HepG2 (cell line): ENCODE data around the gene NAT9. TPM values are rescaled to one million over a fixed set of nuclear protein-coding genes. Genes with fewer than 3 reads are reported as not detected.

Source experiments
- AHDC1 ChIP-seq: sonication (generic); formaldehyde crosslinking; IDR thresholded peaks from 2 replicates; pipeline ENCODE4 v1.5.1; 2020; ENCODE audit warnings: mild to moderate bottlenecking, missing genetic modification reagents, borderline replicate concordance
- HHEX ChIP-seq: IDR thresholded peaks from 2 replicates; pipeline ENCODE4 v1.6.1; 2016; ENCODE audit warnings: control low read depth
- HOXA5 ChIP-seq: sonication (generic); formaldehyde crosslinking; IDR thresholded peaks from 2 replicates; pipeline ENCODE4 v1.4.0; 2020; ENCODE audit warnings: missing genetic modification reagents
- IKZF5 ChIP-seq: IDR thresholded peaks from 2 replicates; pipeline ENCODE4 v1.6.1; 2018; ENCODE audit warnings: missing genetic modification reagents, mild to moderate bottlenecking, missing compliant biosample characterization
- KDM5A ChIP-seq: fragments of 200-600 bp; sonication (generic); IDR thresholded peaks from 2 replicates; pipeline ENCODE4 v1.7.0; 2018; ENCODE audit warnings: antibody characterized with exemption, mild to moderate bottlenecking, low read length, borderline replicate concordance
- KLF11 ChIP-seq: IDR thresholded peaks from 2 replicates; pipeline ENCODE4 v1.6.1; 2016; ENCODE audit warnings: missing compliant biosample characterization
- NFATC3 ChIP-seq: sonication (generic); formaldehyde crosslinking; IDR thresholded peaks from 2 replicates; pipeline ENCODE4 v1.5.1; 2020; ENCODE audit warnings: mild to moderate bottlenecking, missing genetic modification reagents
- RBAK ChIP-seq: sonication (generic); formaldehyde crosslinking; IDR thresholded peaks from 2 replicates; pipeline ENCODE4 v1.5.1; 2020; ENCODE audit warnings: mild to moderate bottlenecking, missing genetic modification reagents
- RFXANK ChIP-seq: IDR thresholded peaks from 2 replicates; pipeline ENCODE4 v1.6.1; 2016
- RNF219 ChIP-seq: sonication (generic); formaldehyde crosslinking; IDR thresholded peaks from 2 replicates; pipeline ENCODE4 v1.5.0; 2020; ENCODE audit warnings: mild to moderate bottlenecking, missing genetic modification reagents
- SMAD1 ChIP-seq: sonication (generic); formaldehyde crosslinking; IDR thresholded peaks from 2 replicates; pipeline ENCODE4 v1.4.0; 2020; ENCODE audit warnings: missing genetic modification reagents, low read depth, mild to moderate bottlenecking, borderline replicate concordance
- TEAD3 ChIP-seq: optimal IDR thresholded peaks from 2 replicates; pipeline ENCODE3; 2016; ENCODE audit warnings: borderline replicate concordance
- TOE1 ChIP-seq: sonication (generic); formaldehyde crosslinking; IDR thresholded peaks from 2 replicates; pipeline ENCODE4 v1.4.0; 2020; ENCODE audit warnings: mild to moderate bottlenecking, missing genetic modification reagents
- ZNF678 ChIP-seq: sonication (generic); formaldehyde crosslinking; IDR thresholded peaks from 2 replicates; pipeline ENCODE4 v1.4.0; 2020; ENCODE audit warnings: mild to moderate bottlenecking, missing genetic modification reagents
- ZNF687 ChIP-seq: sonication (generic); formaldehyde crosslinking; IDR thresholded peaks from 2 replicates; pipeline ENCODE4 v1.5.1; 2020; ENCODE audit warnings: mild to moderate bottlenecking, missing genetic modification reagents, moderate library complexity
- ZNF7 ChIP-seq: IDR thresholded peaks from 2 replicates; pipeline ENCODE4 v1.6.1; 2016; ENCODE audit warnings: missing biosample characterization, missing genetic modification reagents
- ZNF776 ChIP-seq: sonication (generic); formaldehyde crosslinking; IDR thresholded peaks from 2 replicates; pipeline ENCODE4 v1.4.0; 2020; ENCODE audit warnings: mild to moderate bottlenecking, missing genetic modification reagents
- polyA plus RNA-seq, 8 experiments: library from polyadenylated mRNA; depleted of rRNA in 3 of 8; stranded (reverse) in 7 of 8; unstranded in 1 of 8; fragments of >200 nt; fragmentation: Illumina TruSeq in 4 of 8; extraction: Trizol in 4 of 8; gene quantifications; 2 replicates each; pipeline versions ENCODE4 v1.2.1 to v1.2.3, GENCODE V29; 2011 to 2016; ENCODE audit warnings: low read depth in 4 of 8, missing spikeins in 1 of 8, mixed read lengths in 1 of 8; ENCODE audit not compliant: insufficient read depth in 1 of 8
- total RNA-seq, 5 experiments: library from RNA; depleted of rRNA; stranded (reverse); fragments of >200 nt; fragmentation: Illumina TruSeq; extraction: Trizol; gene quantifications; 2 replicates each; pipeline ENCODE4 v1.2.3, GENCODE V29; 2016; ENCODE audit warnings: low read depth in 1 of 5

Gene NAT9
- total and polyA plus RNA-seq, 2 of the 13 experiments (the other 11 are each of a cell fraction or from before 2014, with no cell fraction given) = 39.7 to 44.2 TPM

- TF ChIP-seq IKZF5 (CRISPR knock-in tag) = peak; percentile 80; the same call in 1 of the 2 replicates
- TF ChIP-seq TEAD3 (CRISPR knock-in tag) = peak; percentile 39
- no peak for TF ChIP-seq RNF219 (CRISPR knock-in tag)
- no peak for TF ChIP-seq RBAK (CRISPR knock-in tag)
- no peak for TF ChIP-seq KDM5A
- no peak for TF ChIP-seq ZNF7 (CRISPR knock-in tag)
- TF ChIP-seq ZNF687 (CRISPR knock-in tag) = peak; percentile 78
- TF ChIP-seq HOXA5 (CRISPR knock-in tag) = no peak
- TF ChIP-seq AHDC1 = no peak
- no peak for TF ChIP-seq ZNF776 (CRISPR knock-in tag)
- peak; percentile 47; the same call in 1 of the 2 replicates for TF ChIP-seq TOE1 (CRISPR knock-in tag)
- TF ChIP-seq NFATC3 = no peak
- peak; percentile 79; the same call in 1 of the 2 replicates for TF ChIP-seq SMAD1 (CRISPR knock-in tag)
- TF ChIP-seq KLF11 (CRISPR knock-in tag) = peak; percentile 60
- TF ChIP-seq ZNF678 (CRISPR knock-in tag) = no peak
- TF ChIP-seq HHEX (CRISPR knock-in tag) = no peak
- no peak for TF ChIP-seq RFXANK (CRISPR knock-in tag)
Observed at GRCh38 chr17:74770498-74771318, 5.4 kb downstream of the NAT9 start (continued).
